Measurements from ENCODE around the gene ADCK1. TPM values are rescaled to one million over a fixed set of nuclear protein-coding genes. Genes with fewer than 3 reads are reported as not detected.

Gene ADCK1
- total RNA-seq, 1 experiment from 2014 or later = 11.4 TPM

GRCh38 chr14:77923131-77923936 is 123.4 kb downstream of the ADCK1 start (continued):
- no peak for TF ChIP-seq ATF6 (CRISPR knock-in tag; IDR thresholded peaks at IDR 0.05)

GRCh38 chr14:77924141-77924948 is 124.4 kb downstream of the ADCK1 start:
- POLR2A ChIA-PET = no interaction called here
- TF ChIP-seq FOXP1 (CRISPR knock-in tag; IDR thresholded peaks at IDR 0.05; ENCODE audit: borderline replicate concordance) = no peak
- no peak for TF ChIP-seq E2F4 (CRISPR knock-in tag; IDR thresholded peaks at IDR 0.05; ENCODE audit: borderline replicate concordance, low read depth)
- no peak for TF ChIP-seq GRHL2 (CRISPR knock-in tag; IDR thresholded peaks at IDR 0.05; ENCODE audit: insufficient replicate concordance, severe bottlenecking)
- no peak for TF ChIP-seq USF1 (CRISPR knock-in tag; IDR thresholded peaks at IDR 0.05)
- TF ChIP-seq E2F5 (CRISPR knock-in tag; IDR thresholded peaks at IDR 0.05) = no peak
- no peak for TF ChIP-seq TEAD1 (CRISPR knock-in tag; IDR thresholded peaks at IDR 0.05)
- no peak for TF ChIP-seq SMAD4 (CRISPR knock-in tag; IDR thresholded peaks at IDR 0.05)
- TF ChIP-seq ZNF219 (CRISPR knock-in tag; IDR thresholded peaks at IDR 0.05; ENCODE audit: borderline replicate concordance) = no peak
- no peak for TF ChIP-seq ZSCAN18 (CRISPR knock-in tag; IDR thresholded peaks at IDR 0.05)
- no peak for TF ChIP-seq ZNF121 (CRISPR knock-in tag; IDR thresholded peaks at IDR 0.05)
- TF ChIP-seq ELF4 (CRISPR knock-in tag; IDR thresholded peaks at IDR 0.05; ENCODE audit: low read depth) = no peak
- TF ChIP-seq ZNF317 (CRISPR knock-in tag; IDR thresholded peaks at IDR 0.05; ENCODE audit: borderline replicate concordance, low read depth) = no peak
- no peak for TF ChIP-seq ATF1 (CRISPR knock-in tag; IDR thresholded peaks at IDR 0.05)
- TF ChIP-seq E2F1 (CRISPR knock-in tag; IDR thresholded peaks at IDR 0.05) = no peak
- no peak for TF ChIP-seq ZNF423 (CRISPR knock-in tag; IDR thresholded peaks at IDR 0.05)
- Mint-ChIP-seq H3K4me3 (no peak overlapping the region), H3K27ac (no peak overlapping the region), H3K36me3 (peaks cover 4% of the 10 kb centered on the region; the same call in 1 of the 2 replicates), H3K4me1 (no peaks in the 10 kb centered on the region), H3K27me3 (ENCODE audit: low read depth) (no peaks in the 10 kb centered on the region), H3K9me3 (peaks cover 13% of the 10 kb centered on the region)
- DNase-seq (ENCODE audit: low spot score) (no peak), ATAC-seq (no peak)
- CTCF ChIA-PET = interaction anchor here (1.4 kb wide), 1 partner anchor 55 kb away, joined by 4 read pairs; no protein-coding TSS in a partner anchor

All from WTC11 (cell line).